HCT116 (cell line): ENCODE results near the gene EMX1. TPM values are rescaled to one million over a fixed set of nuclear protein-coding genes. Genes with fewer than 3 reads are reported as not detected.

Source experiments
- ATAC-seq: fragments of 200-7000 bp; cut with Tn5 transposase; 2 replicates; pipeline ENCODE4 v1.9.1; 2020; ENCODE audit warnings: mild to moderate bottlenecking, moderate library complexity
- BruUV-seq: library from RNA; stranded (reverse); fragments of 400-500 nt; replicated peaks from 2 replicates; lab custom pipeline; 2021; lab: Mats Ljungman, UMichigan
- CTCF ChIA-PET: fragments of 300-600 bp; sonication (Branson Sonifier 250); formaldehyde crosslinking; loops from one replicate; lab custom pipeline; 2021; ENCODE audit warnings: antibody characterized with exemption; lab: Charles Lee
- POLR2A ChIA-PET: fragments of 300-600, 350-600 bp; sonication (Branson Sonifier 250); formaldehyde crosslinking; loops from one replicate; lab custom pipeline; 2021; ENCODE audit warnings: antibody characterized with exemption; lab: Charles Lee
- RAD21 ChIA-PET, 2 experiments: fragments of 300-600 bp; sonication (Branson Sonifier 250); formaldehyde crosslinking; loops; one replicate each; lab custom pipeline; 2023; ENCODE audit warnings: low total read pairs in 2 of 2; ENCODE audit not compliant: uncharacterized antibody in 2 of 2, unreplicated experiment in 2 of 2, low non-redundant PET in 1 of 2; lab: Charles Lee
- DNase-seq: peaks from one replicate; pipeline ENCODE4 v3.0.0-alpha.2; 2010; ENCODE audit warnings: low read depth, low spot score
- H2AFZ ChIP-seq: fragments of 200-600 bp; shearing (Covaris generic), sonication (generic); 2 replicates; pipeline ENCODE4 v1.6.1; 2017; ENCODE audit warnings: low read depth, mixed run types, mixed read lengths, antibody characterized with exemption, low read length; ENCODE audit not compliant: poor library complexity, severe bottlenecking
- H3K27ac ChIP-seq: 2 replicates; pipeline ENCODE4 v1.5.1; 2012; ENCODE audit warnings: low read depth, low read length
- H3K27me3 ChIP-seq: fragments of 200-600 bp; sonication (generic); 2 replicates; pipeline ENCODE4 v1.6.1; 2016; ENCODE audit warnings: mixed run types, low read length, mixed read lengths; ENCODE audit not compliant: insufficient read depth
- H3K36me3 ChIP-seq, 2 experiments: fragments of 200-500 bp in 1 of 2; fragments of 200-600 bp in 1 of 2; sonication (Bioruptor generic) in 1 of 2; sonication (generic) in 1 of 2; 2 replicates each; pipeline versions ENCODE4 v1.5.1 to v1.6.1; 2014 to 2016; ENCODE audit warnings: low read length in 2 of 2, inconsistent platforms in 1 of 2, mixed read lengths in 1 of 2, mixed run types in 1 of 2; ENCODE audit not compliant: insufficient read depth in 2 of 2, control insufficient read depth in 1 of 2
- H3K4me1 ChIP-seq, 2 experiments: fragments of 200-600 bp in 1 of 2; sonication (generic) in 1 of 2; 2 replicates each; pipeline versions ENCODE4 v1.5.1 to v1.6.1; 2012 to 2017; ENCODE audit warnings: low read length in 2 of 2, inconsistent platforms in 1 of 2, mild to moderate bottlenecking in 1 of 2, mixed read lengths in 1 of 2, mixed run types in 1 of 2, moderate library complexity in 1 of 2; ENCODE audit not compliant: insufficient read depth in 2 of 2, control insufficient read depth in 1 of 2
- H3K4me2 ChIP-seq: fragments of 200-600 bp; sonication (generic); 2 replicates; pipeline ENCODE4 v1.6.1; 2017; ENCODE audit warnings: mixed run types, low read length, mixed read lengths
- H3K4me3 ChIP-seq, 2 experiments: fragments of 200-600 bp in 1 of 2; sonication (generic) in 1 of 2; replicated peaks in 1 of 2; 2 replicates each; pipeline ENCODE4 v1.5.1; 2011 to 2016; ENCODE audit warnings: low read length in 2 of 2, control low read depth in 1 of 2, low read depth in 1 of 2, mild to moderate bottlenecking in 1 of 2, mixed read lengths in 1 of 2, mixed run types in 1 of 2
- H3K79me2 ChIP-seq: fragments of 200-600 bp; sonication (generic); 2 replicates; pipeline ENCODE4 v1.6.1; 2017; ENCODE audit warnings: mild to moderate bottlenecking, mixed run types, low read length, moderate library complexity, mixed read lengths; ENCODE audit not compliant: insufficient read depth
- H3K9ac ChIP-seq: fragments of 200-600 bp; sonication (generic); 2 replicates; pipeline ENCODE4 v1.6.1; 2016; ENCODE audit warnings: low read length, mixed read lengths
- H3K9me2 ChIP-seq: fragments of 200-600 bp; sonication (generic), shearing (Covaris generic); 2 replicates; pipeline ENCODE4 v1.6.1; 2017; ENCODE audit warnings: mixed run types, mild to moderate bottlenecking, moderate library complexity; ENCODE audit not compliant: insufficient read depth
- H3K9me3 ChIP-seq, 2 experiments: fragments of 200-500 bp in 1 of 2; fragments of 200-600 bp in 1 of 2; sonication (Bioruptor generic) in 1 of 2; sonication (generic) in 1 of 2; 2 replicates each; pipeline ENCODE4 v1.6.1; 2014 to 2017; ENCODE audit warnings: low read length in 2 of 2, mixed read lengths in 2 of 2, inconsistent platforms in 1 of 2, low read depth in 1 of 2, mild to moderate bottlenecking in 1 of 2, mixed run types in 1 of 2, moderate library complexity in 1 of 2; ENCODE audit not compliant: control insufficient read depth in 1 of 2, insufficient read depth in 1 of 2
- H4K20me1 ChIP-seq: fragments of 200-600 bp; sonication (generic), shearing (Covaris generic); 2 replicates; pipeline ENCODE4 v1.6.1; 2017; ENCODE audit warnings: mixed run types, mild to moderate bottlenecking, moderate library complexity; ENCODE audit not compliant: insufficient read depth
- CBX3 ChIP-seq: IDR thresholded peaks from 2 replicates; pipeline ENCODE4 v1.6.1; 2012; ENCODE audit warnings: low read depth
- CEBPB ChIP-seq: IDR thresholded peaks from 2 replicates; pipeline ENCODE4 v1.6.1; 2012; ENCODE audit warnings: low read depth
- CTCF ChIP-seq, 3 experiments: fragments of 200-600 bp in 1 of 3; sonication (generic) in 1 of 3; IDR thresholded peaks in 2 of 3; conservative IDR thresholded peaks in 1 of 3; 2 replicates each; pipeline ENCODE4 v1.5.1; 2012 to 2017; ENCODE audit warnings: low read depth in 2 of 3, low read length in 2 of 3, antibody characterized with exemption in 1 of 3, borderline replicate concordance in 1 of 3, control low read depth in 1 of 3, mild to moderate bottlenecking in 1 of 3, mixed read lengths in 1 of 3, mixed run types in 1 of 3, moderate library complexity in 1 of 3; ENCODE audit not compliant: insufficient read depth in 1 of 3
- EGR1 ChIP-seq: IDR thresholded peaks from 2 replicates; pipeline ENCODE4 v1.6.1; 2012; ENCODE audit warnings: low read depth
- ELF1 ChIP-seq: IDR thresholded peaks from 2 replicates; pipeline ENCODE4 v1.6.1; 2012; ENCODE audit warnings: low read depth, borderline replicate concordance
- EZH2 ChIP-seq: fragments of 200-600 bp; sonication (generic); IDR thresholded peaks from 2 replicates; pipeline ENCODE4 v1.6.1; 2017; ENCODE audit warnings: antibody characterized with exemption, mixed run types
- EZH2phosphoT487 ChIP-seq: fragments of 200-600 bp; IDR thresholded peaks from 2 replicates; pipeline ENCODE4 v1.6.1; 2018; ENCODE audit warnings: antibody characterized with exemption, borderline replicate concordance
- FOSL1 ChIP-seq: IDR thresholded peaks from 2 replicates; pipeline ENCODE4 v1.6.1; 2012; ENCODE audit warnings: low read depth
- JUND ChIP-seq: IDR thresholded peaks from 2 replicates; pipeline ENCODE4 v1.6.1; 2012
- MAX ChIP-seq: IDR thresholded peaks from 2 replicates; pipeline ENCODE4 v1.6.1; 2012
- POLR2AphosphoS5 ChIP-seq: IDR thresholded peaks from 2 replicates; pipeline ENCODE4 v1.6.1; 2011; ENCODE audit warnings: mild to moderate bottlenecking, low read depth, low read length, moderate library complexity
- RAD21 ChIP-seq: IDR thresholded peaks from 2 replicates; pipeline ENCODE4 v1.6.1; 2012; ENCODE audit warnings: low read depth, mild to moderate bottlenecking
- SIN3A ChIP-seq: IDR thresholded peaks from 2 replicates; pipeline ENCODE4 v1.6.1; 2012; ENCODE audit warnings: low read depth
- SP1 ChIP-seq: IDR thresholded peaks from 2 replicates; pipeline ENCODE4 v1.6.1; 2012; ENCODE audit warnings: low read depth
- TCF7L2 ChIP-seq: IDR thresholded peaks from 2 replicates; pipeline ENCODE4 v1.7.0; 2011; ENCODE audit warnings: borderline replicate concordance, inconsistent platforms; ENCODE audit not compliant: insufficient read depth, insufficient read length; ENCODE audit errors: extremely low read depth
- ZNF274 ChIP-seq: fragments of 200-500 bp; sonication (Bioruptor generic); IDR thresholded peaks from 2 replicates; pipeline ENCODE4 v1.6.1; 2014; ENCODE audit warnings: mild to moderate bottlenecking, low read depth, low read length, inconsistent platforms
- intact Hi-C: fragments of 100-400 bp; cut with micrococcal nuclease; formaldehyde crosslinking; loops from 2 replicates; pipeline ENCODE4 v1.10.0; 2022
- total RNA-seq: library from RNA; stranded (reverse); gene quantifications from one replicate; pipeline ENCODE4 v1.2.1, GENCODE V29; 2021; ENCODE audit not compliant: unreplicated experiment

Gene EMX1
- total RNA-seq, 1 experiment from 2014 or later, result 3.1 TPM

- Histone ChIP-seq H3K27me3 (no peaks in the 10 kb centered on the region), H3K36me3 (peaks cover 0 to 15% of the 10 kb centered on the region in 2 experiments; a peak in 1 of 4 replicates), H3K27ac (no peak overlapping the region), H4K20me1 (peaks cover 4% of the 10 kb centered on the region; the same call in 1 of the 2 replicates), H3K4me3 (no peak overlapping the region), H3K79me2 (no peaks in the 10 kb centered on the region), H3K4me2 (no peak overlapping the region)
- CTCF ChIA-PET, result interaction anchor here (1.1 to 1.7 kb wide), 4 partner anchors 8 to 281 kb away, joined by 3 to 6 read pairs (median 5); partner anchors contain the start of gene SPR
- no TSS peak for BruUV-seq
- DNase-seq (no peak), ATAC-seq (no peak)
- POLR2A ChIA-PET, result no interaction called here
- RAD21 ChIA-PET, result no interaction called here
- intact Hi-C loops, result no loop called here
- TF ChIP-seq SP1, result no peak
- TF ChIP-seq SIN3A, result no peak
- no peak for TF ChIP-seq TCF7L2
- no peak for TF ChIP-seq POLR2AphosphoS5
- no peak for TF ChIP-seq ZNF274
- no peak for TF ChIP-seq MAX
- TF ChIP-seq, all 23 proteins: peak for 0
- Histone ChIP-seq H3K4me1 (peaks cover 0 to 4% of the 10 kb centered on the region in 2 experiments; a peak in 1 of 4 replicates), H3K9me2 (no peaks in the 10 kb centered on the region), H2AFZ (no peak overlapping the region), H3K9ac (no peak overlapping the region), H3K9me3 (no peaks in the 10 kb centered on the region)
Observed at GRCh38 chr2:72895759-72896281, 21.5 kb upstream of the EMX1 start.

GRCh38 chr2:72896446-72896845, 20.9 kb upstream of the EMX1 start:
- TF ChIP-seq RAD21, result no peak
- no peak for TF ChIP-seq ZNF274
- TF ChIP-seq CEBPB, result no peak
- TF ChIP-seq TCF7L2, result no peak
- no peak for TF ChIP-seq JUND
- TF ChIP-seq MAX, result no peak
- no peak for TF ChIP-seq CTCF (IDR thresholded peaks at IDR 0.05 in 2 of 3, conservative IDR thresholded peaks at IDR 0.05 in 1 of 3; ENCODE audit: borderline replicate concordance in 1 of 3, insufficient read depth in 1 of 3, low read depth in 2 of 3, low read length in 2 of 3)
- TF ChIP-seq EGR1, result no peak
- TF ChIP-seq ELF1, result no peak
- no peak for TF ChIP-seq CBX3
- TF ChIP-seq FOSL1, result no peak
- TF ChIP-seq EZH2phosphoT487, result no peak
- no peak for TF ChIP-seq EZH2
- no TSS peak for BruUV-seq
- no peak for DNase-seq
- Histone ChIP-seq H3K4me1 (peaks cover 0 to 4% of the 10 kb centered on the region in 2 experiments; a peak in 1 of 4 replicates), H3K9me2 (no peaks in the 10 kb centered on the region), H3K9ac (no peak overlapping the region), H4K20me1 (peaks cover 4% of the 10 kb centered on the region; the same call in 1 of the 2 replicates), H3K27ac (no peak overlapping the region), H3K4me2 (no peak overlapping the region), H3K27me3 (no peaks in the 10 kb centered on the region), H3K9me3 (no peaks in the 10 kb centered on the region), H3K79me2 (no peaks in the 10 kb centered on the region), H2AFZ (no peak overlapping the region), H3K36me3 (peaks cover 0 to 10% of the 10 kb centered on the region in 2 experiments; a peak in 1 of 4 replicates), H3K4me3 (no peak overlapping the region)
- ChIA-PET POLR2A (no interaction called here), CTCF (interaction anchor here (1.1 to 1.7 kb wide), 3 partner anchors 9 to 281 kb away, joined by 3 to 6 read pairs (median 5); partner anchors contain the start of gene SPR), RAD21 (no interaction called here)
- ATAC-seq, result no peak
- intact Hi-C loops, result no loop called here
